H1 (cell line): ENCODE results near the gene TPP1. TPM values are rescaled to one million over a fixed set of nuclear protein-coding genes. Genes with fewer than 3 reads are reported as not detected.

Source experiments
- CBX8 ChIP-seq: fragments of 300-800, 300-1000 bp; sonication (generic); IDR thresholded peaks from 2 replicates; pipeline ENCODE4 v1.7.1; 2016; ENCODE audit warnings: low read depth, low read length, borderline replicate concordance
- CHD1 ChIP-seq: IDR thresholded peaks from 2 replicates; pipeline ENCODE4 v1.6.1; 2012; ENCODE audit warnings: low read depth, low read length, improper control_type of control experiment
- CHD2 ChIP-seq: IDR thresholded peaks from 2 replicates; pipeline ENCODE4 v1.6.1; 2012; ENCODE audit warnings: low read length, improper control_type of control experiment
- JUN ChIP-seq: IDR thresholded peaks from 2 replicates; pipeline ENCODE4 v1.6.1; 2011; ENCODE audit warnings: low read depth, mild to moderate bottlenecking, improper control_type of control experiment, low read length
- JUND ChIP-seq: IDR thresholded peaks from 2 replicates; pipeline ENCODE4 v1.6.1; 2011; ENCODE audit warnings: mild to moderate bottlenecking, improper control_type of control experiment, low read length
- POLR2A ChIP-seq, 2 experiments: IDR thresholded peaks; 1 replicate in 1 of 2; 2 replicates in 1 of 2; pipeline ENCODE4 v1.6.1; 2011; ENCODE audit warnings: low read depth in 2 of 2, low read length in 2 of 2, mild to moderate bottlenecking in 2 of 2; ENCODE audit errors: control extremely low read depth in 1 of 2
- RAD21 ChIP-seq, 2 experiments: IDR thresholded peaks in 1 of 2; conservative IDR thresholded peaks in 1 of 2; 2 replicates each; pipeline ENCODE4 v1.6.1; 2011; ENCODE audit warnings: low read depth in 2 of 2, low read length in 2 of 2, improper control_type of control experiment in 1 of 2, inconsistent platforms in 1 of 2, mild to moderate bottlenecking in 1 of 2, moderate library complexity in 1 of 2
- RBBP5 ChIP-seq: IDR thresholded peaks from 2 replicates; pipeline ENCODE4 v1.7.1; 2012; ENCODE audit warnings: low read depth, mild to moderate bottlenecking, inconsistent platforms, low read length, moderate library complexity, borderline replicate concordance
- SUZ12 ChIP-seq: fragments of 200-600 bp; sonication (generic); IDR thresholded peaks from 2 replicates; pipeline ENCODE4 v1.6.1; 2012; ENCODE audit warnings: mild to moderate bottlenecking, inconsistent platforms, low read length, moderate library complexity, mixed read lengths
- polyA plus RNA-seq, 7 experiments: library from polyadenylated mRNA; depleted of rRNA in 3 of 7; stranded (reverse) in 5 of 7; unstranded in 2 of 7; fragments of >200 nt in 5 of 7; fragments of 200-250 nt in 2 of 7; gene quantifications; 1 replicate in 5 of 7; 2 replicates in 1 of 7; 4 replicates in 1 of 7; pipeline versions ENCODE4 v1.2.1 to v1.2.3, GENCODE V29; 2011 to 2013; ENCODE audit warnings: missing spikeins in 2 of 7, mixed read lengths in 2 of 7
- total RNA-seq: library from RNA; stranded (reverse); fragmentation: NEBNext Ultra II Directional; extraction: Animal tissue kit (Norgen Biotek cat#: 25700); gene quantifications from 2 replicates; pipeline ENCODE4 v1.2.1, GENCODE V29; 2021
- TF ChIP-seq, protein P1 (sequence below): fragments of 300-600 bp; sonication (generic); IDR thresholded peaks from 2 replicates; pipeline ENCODE4 v1.7.1; 2012; ENCODE audit warnings: low read length, moderate library complexity, mild to moderate bottlenecking, inconsistent platforms; ENCODE audit not compliant: insufficient replicate concordance

Gene TPP1
- total and polyA plus RNA-seq, 2 of the 8 experiments (the other 6 are each of a cell fraction or from before 2014, with no cell fraction given): 36.1 to 77.5 TPM

GRCh38 chr11:6612213-6613041 lies 6.8 kb downstream of the TPP1 start, which contains the start of gene TAF10 (continued):
- TF ChIP-seq, protein P1, sequence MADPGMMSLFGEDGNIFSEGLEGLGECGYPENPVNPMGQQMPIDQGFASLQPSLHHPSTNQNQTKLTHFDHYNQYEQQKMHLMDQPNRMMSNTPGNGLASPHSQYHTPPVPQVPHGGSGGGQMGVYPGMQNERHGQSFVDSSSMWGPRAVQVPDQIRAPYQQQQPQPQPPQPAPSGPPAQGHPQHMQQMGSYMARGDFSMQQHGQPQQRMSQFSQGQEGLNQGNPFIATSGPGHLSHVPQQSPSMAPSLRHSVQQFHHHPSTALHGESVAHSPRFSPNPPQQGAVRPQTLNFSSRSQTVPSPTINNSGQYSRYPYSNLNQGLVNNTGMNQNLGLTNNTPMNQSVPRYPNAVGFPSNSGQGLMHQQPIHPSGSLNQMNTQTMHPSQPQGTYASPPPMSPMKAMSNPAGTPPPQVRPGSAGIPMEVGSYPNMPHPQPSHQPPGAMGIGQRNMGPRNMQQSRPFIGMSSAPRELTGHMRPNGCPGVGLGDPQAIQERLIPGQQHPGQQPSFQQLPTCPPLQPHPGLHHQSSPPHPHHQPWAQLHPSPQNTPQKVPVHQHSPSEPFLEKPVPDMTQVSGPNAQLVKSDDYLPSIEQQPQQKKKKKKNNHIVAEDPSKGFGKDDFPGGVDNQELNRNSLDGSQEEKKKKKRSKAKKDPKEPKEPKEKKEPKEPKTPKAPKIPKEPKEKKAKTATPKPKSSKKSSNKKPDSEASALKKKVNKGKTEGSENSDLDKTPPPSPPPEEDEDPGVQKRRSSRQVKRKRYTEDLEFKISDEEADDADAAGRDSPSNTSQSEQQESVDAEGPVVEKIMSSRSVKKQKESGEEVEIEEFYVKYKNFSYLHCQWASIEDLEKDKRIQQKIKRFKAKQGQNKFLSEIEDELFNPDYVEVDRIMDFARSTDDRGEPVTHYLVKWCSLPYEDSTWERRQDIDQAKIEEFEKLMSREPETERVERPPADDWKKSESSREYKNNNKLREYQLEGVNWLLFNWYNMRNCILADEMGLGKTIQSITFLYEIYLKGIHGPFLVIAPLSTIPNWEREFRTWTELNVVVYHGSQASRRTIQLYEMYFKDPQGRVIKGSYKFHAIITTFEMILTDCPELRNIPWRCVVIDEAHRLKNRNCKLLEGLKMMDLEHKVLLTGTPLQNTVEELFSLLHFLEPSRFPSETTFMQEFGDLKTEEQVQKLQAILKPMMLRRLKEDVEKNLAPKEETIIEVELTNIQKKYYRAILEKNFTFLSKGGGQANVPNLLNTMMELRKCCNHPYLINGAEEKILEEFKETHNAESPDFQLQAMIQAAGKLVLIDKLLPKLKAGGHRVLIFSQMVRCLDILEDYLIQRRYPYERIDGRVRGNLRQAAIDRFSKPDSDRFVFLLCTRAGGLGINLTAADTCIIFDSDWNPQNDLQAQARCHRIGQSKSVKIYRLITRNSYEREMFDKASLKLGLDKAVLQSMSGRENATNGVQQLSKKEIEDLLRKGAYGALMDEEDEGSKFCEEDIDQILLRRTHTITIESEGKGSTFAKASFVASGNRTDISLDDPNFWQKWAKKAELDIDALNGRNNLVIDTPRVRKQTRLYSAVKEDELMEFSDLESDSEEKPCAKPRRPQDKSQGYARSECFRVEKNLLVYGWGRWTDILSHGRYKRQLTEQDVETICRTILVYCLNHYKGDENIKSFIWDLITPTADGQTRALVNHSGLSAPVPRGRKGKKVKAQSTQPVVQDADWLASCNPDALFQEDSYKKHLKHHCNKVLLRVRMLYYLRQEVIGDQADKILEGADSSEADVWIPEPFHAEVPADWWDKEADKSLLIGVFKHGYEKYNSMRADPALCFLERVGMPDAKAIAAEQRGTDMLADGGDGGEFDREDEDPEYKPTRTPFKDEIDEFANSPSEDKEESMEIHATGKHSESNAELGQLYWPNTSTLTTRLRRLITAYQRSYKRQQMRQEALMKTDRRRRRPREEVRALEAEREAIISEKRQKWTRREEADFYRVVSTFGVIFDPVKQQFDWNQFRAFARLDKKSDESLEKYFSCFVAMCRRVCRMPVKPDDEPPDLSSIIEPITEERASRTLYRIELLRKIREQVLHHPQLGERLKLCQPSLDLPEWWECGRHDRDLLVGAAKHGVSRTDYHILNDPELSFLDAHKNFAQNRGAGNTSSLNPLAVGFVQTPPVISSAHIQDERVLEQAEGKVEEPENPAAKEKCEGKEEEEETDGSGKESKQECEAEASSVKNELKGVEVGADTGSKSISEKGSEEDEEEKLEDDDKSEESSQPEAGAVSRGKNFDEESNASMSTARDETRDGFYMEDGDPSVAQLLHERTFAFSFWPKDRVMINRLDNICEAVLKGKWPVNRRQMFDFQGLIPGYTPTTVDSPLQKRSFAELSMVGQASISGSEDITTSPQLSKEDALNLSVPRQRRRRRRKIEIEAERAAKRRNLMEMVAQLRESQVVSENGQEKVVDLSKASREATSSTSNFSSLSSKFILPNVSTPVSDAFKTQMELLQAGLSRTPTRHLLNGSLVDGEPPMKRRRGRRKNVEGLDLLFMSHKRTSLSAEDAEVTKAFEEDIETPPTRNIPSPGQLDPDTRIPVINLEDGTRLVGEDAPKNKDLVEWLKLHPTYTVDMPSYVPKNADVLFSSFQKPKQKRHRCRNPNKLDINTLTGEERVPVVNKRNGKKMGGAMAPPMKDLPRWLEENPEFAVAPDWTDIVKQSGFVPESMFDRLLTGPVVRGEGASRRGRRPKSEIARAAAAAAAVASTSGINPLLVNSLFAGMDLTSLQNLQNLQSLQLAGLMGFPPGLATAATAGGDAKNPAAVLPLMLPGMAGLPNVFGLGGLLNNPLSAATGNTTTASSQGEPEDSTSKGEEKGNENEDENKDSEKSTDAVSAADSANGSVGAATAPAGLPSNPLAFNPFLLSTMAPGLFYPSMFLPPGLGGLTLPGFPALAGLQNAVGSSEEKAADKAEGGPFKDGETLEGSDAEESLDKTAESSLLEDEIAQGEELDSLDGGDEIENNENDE: no peak
- TF ChIP-seq POLR2A (IDR thresholded peaks at IDR 0.05; ENCODE audit: control extremely low read depth in 1 of 2, low read depth in 2 of 2, low read length in 2 of 2) (peak; percentile 75 to 92), JUND (peak; percentile 89), RBBP5 (no peak), SUZ12 (no peak), JUN (peak; percentile 67; the same call in 1 of the 2 replicates), CHD2 (0 out of 2 replicates have a peak, but pooled peaks have one; percentile 5), CBX8 (no peak), RAD21 (IDR thresholded peaks at IDR 0.05 in 1 of 2, conservative IDR thresholded peaks at IDR 0.05 in 1 of 2; ENCODE audit: low read depth in 2 of 2, low read length in 2 of 2) (peak; percentile 41 to 50), CHD1 (no peak)
